WTC11 (cell line): ENCODE data around the gene PCSK5. TPM values are rescaled to one million over a fixed set of nuclear protein-coding genes. Genes with fewer than 3 reads are reported as not detected.

Source experiments
- ATAC-seq: fragments of 200-7000 bp; cut with Tn5 transposase; 2 replicates; pipeline ENCODE4 v1.10.0; 2021; ENCODE audit warnings: mild to moderate bottlenecking, moderate library complexity
- CTCF ChIA-PET: fragments of 300-600 bp; sonication (Branson Sonifier 250); formaldehyde crosslinking; loops from one replicate; lab custom pipeline; 2021; ENCODE audit warnings: antibody characterized with exemption; lab: Charles Lee
- POLR2A ChIA-PET: fragments of 350-600 bp; sonication (Branson Sonifier 250); formaldehyde crosslinking; loops from one replicate; lab custom pipeline; 2021; ENCODE audit warnings: antibody characterized with exemption; lab: Charles Lee
- DNase-seq: peaks from one replicate; pipeline ENCODE4 v3.0.0; 2021; ENCODE audit warnings: low spot score
- H3K27ac Mint-ChIP-seq: 2 replicates; pipeline ENCODE4 v1.8.0; 2021; ENCODE audit warnings: mixed read lengths
- H3K27me3 Mint-ChIP-seq: 2 replicates; pipeline ENCODE4 v1.8.0; 2021; ENCODE audit warnings: low read depth, mild to moderate bottlenecking, moderate library complexity, mixed read lengths
- H3K36me3 Mint-ChIP-seq: 2 replicates; pipeline ENCODE4 v1.8.0; 2021; ENCODE audit warnings: mixed read lengths
- H3K4me1 Mint-ChIP-seq: 2 replicates; pipeline ENCODE4 v1.8.0; 2022; ENCODE audit warnings: mixed read lengths
- H3K4me3 Mint-ChIP-seq: 2 replicates; pipeline ENCODE4 v1.8.0; 2021; ENCODE audit warnings: mild to moderate bottlenecking, moderate library complexity, mixed read lengths
- H3K9me3 Mint-ChIP-seq: 2 replicates; pipeline ENCODE4 v1.8.0; 2021; ENCODE audit warnings: mixed read lengths
- ARID4B ChIP-seq: sonication (generic); formaldehyde crosslinking; IDR thresholded peaks from 2 replicates; pipeline ENCODE4 v1.8.0; 2023; ENCODE audit warnings: missing genetic modification reagents, mild to moderate bottlenecking, borderline replicate concordance
- ATF3 ChIP-seq: sonication (generic); formaldehyde crosslinking; conservative IDR thresholded peaks from 2 replicates; pipeline ENCODE4 v1.8.1; 2022; ENCODE audit warnings: mild to moderate bottlenecking, missing genetic modification reagents
- E2F5 ChIP-seq: sonication (generic); formaldehyde crosslinking; IDR thresholded peaks from 2 replicates; pipeline ENCODE4 v1.8.1; 2022; ENCODE audit warnings: mild to moderate bottlenecking, moderate library complexity, missing genetic modification reagents
- EMX1 ChIP-seq: fragments of 250-450 bp; sonication (Bioruptor Pico); IDR thresholded peaks from 2 replicates; pipeline ENCODE4 v1.8.0; 2021; ENCODE audit warnings: mild to moderate bottlenecking
- FOXJ3 ChIP-seq: sonication (generic); formaldehyde crosslinking; IDR thresholded peaks from 2 replicates; pipeline ENCODE4 v1.9.0; 2021; ENCODE audit warnings: missing genetic modification reagents, mild to moderate bottlenecking, borderline replicate concordance
- FOXK1 ChIP-seq: sonication (generic); formaldehyde crosslinking; IDR thresholded peaks from 2 replicates; pipeline ENCODE4 v1.8.0; 2022; ENCODE audit warnings: mild to moderate bottlenecking, moderate library complexity, missing genetic modification reagents
- FOXP1 ChIP-seq: sonication (generic); formaldehyde crosslinking; IDR thresholded peaks from 2 replicates; pipeline ENCODE4 v1.8.0; 2022; ENCODE audit warnings: missing genetic modification reagents, mild to moderate bottlenecking, moderate library complexity, borderline replicate concordance
- MAX ChIP-seq: sonication (generic); formaldehyde crosslinking; IDR thresholded peaks from 2 replicates; pipeline ENCODE4 v1.8.0; 2022; ENCODE audit warnings: mild to moderate bottlenecking, missing genetic modification reagents
- NFE2L1 ChIP-seq: sonication (generic); formaldehyde crosslinking; IDR thresholded peaks from 2 replicates; pipeline ENCODE4 v1.8.1; 2023; ENCODE audit warnings: missing genetic modification reagents
- NR1H2 ChIP-seq: sonication (generic); formaldehyde crosslinking; IDR thresholded peaks from 2 replicates; pipeline ENCODE4 v1.9.0; 2021; ENCODE audit warnings: mild to moderate bottlenecking, moderate library complexity, missing genetic modification reagents
- RORB ChIP-seq: fragments of 250-450 bp; sonication (Bioruptor Pico); IDR thresholded peaks from 2 replicates; pipeline ENCODE4 v1.9.0; 2021; ENCODE audit warnings: mild to moderate bottlenecking
- SMAD3 ChIP-seq: sonication (generic); formaldehyde crosslinking; IDR thresholded peaks from 2 replicates; pipeline ENCODE4 v1.8.0; 2022; ENCODE audit warnings: missing genetic modification reagents, mild to moderate bottlenecking, borderline replicate concordance
- TCF7 ChIP-seq: sonication (generic); formaldehyde crosslinking; IDR thresholded peaks from 2 replicates; pipeline ENCODE4 v1.8.0; 2022; ENCODE audit warnings: mild to moderate bottlenecking, low read depth, missing genetic modification reagents, moderate library complexity
- TEAD1 ChIP-seq: sonication (generic); formaldehyde crosslinking; IDR thresholded peaks from 2 replicates; pipeline ENCODE4 v1.8.0; 2022; ENCODE audit warnings: mild to moderate bottlenecking, missing genetic modification reagents
- TEAD4 ChIP-seq: sonication (generic); formaldehyde crosslinking; IDR thresholded peaks from 2 replicates; pipeline ENCODE4 v1.8.0; 2022; ENCODE audit warnings: mild to moderate bottlenecking, missing genetic modification reagents
- ZNF232 ChIP-seq: sonication (generic); formaldehyde crosslinking; IDR thresholded peaks from 2 replicates; pipeline ENCODE4 v1.8.0; 2022; ENCODE audit warnings: mild to moderate bottlenecking, missing genetic modification reagents
- ZNF317 ChIP-seq: sonication (generic); formaldehyde crosslinking; IDR thresholded peaks from 2 replicates; pipeline ENCODE4 v1.8.1; 2023; ENCODE audit warnings: low read depth, mild to moderate bottlenecking, moderate library complexity, missing genetic modification reagents, borderline replicate concordance
- ZNF425 ChIP-seq: fragments of 250-450 bp; sonication (Bioruptor Pico); conservative IDR thresholded peaks from 2 replicates; pipeline ENCODE4 v1.9.0; 2021; ENCODE audit warnings: mild to moderate bottlenecking
- total RNA-seq: library from RNA; stranded (reverse); gene quantifications from 3 replicates; pipeline ENCODE4 v1.2.3, GENCODE V29; 2021
- TF ChIP-seq, protein P1 (sequence below): sonication (generic); formaldehyde crosslinking; IDR thresholded peaks from 2 replicates; pipeline ENCODE4 v1.8.0; 2023; ENCODE audit warnings: mild to moderate bottlenecking, missing genetic modification reagents
- TF ChIP-seq, protein P2 (sequence below): sonication (generic); formaldehyde crosslinking; IDR thresholded peaks from 2 replicates; pipeline ENCODE4 v1.8.1; 2023; ENCODE audit warnings: mild to moderate bottlenecking, moderate library complexity, missing genetic modification reagents
- TF ChIP-seq, protein P3 (sequence below): sonication (generic); formaldehyde crosslinking; IDR thresholded peaks from 2 replicates; pipeline ENCODE4 v1.8.1; 2022; ENCODE audit warnings: low read depth, mild to moderate bottlenecking, moderate library complexity, missing genetic modification reagents, borderline replicate concordance
- TF ChIP-seq, protein P4 (sequence below): sonication (generic); formaldehyde crosslinking; IDR thresholded peaks from 2 replicates; pipeline ENCODE4 v1.8.0; 2023; ENCODE audit warnings: missing genetic modification reagents

PCSK5 gene
- total RNA-seq, 1 experiment from 2014 or later = 30.6 TPM

- TF ChIP-seq, protein P1, sequence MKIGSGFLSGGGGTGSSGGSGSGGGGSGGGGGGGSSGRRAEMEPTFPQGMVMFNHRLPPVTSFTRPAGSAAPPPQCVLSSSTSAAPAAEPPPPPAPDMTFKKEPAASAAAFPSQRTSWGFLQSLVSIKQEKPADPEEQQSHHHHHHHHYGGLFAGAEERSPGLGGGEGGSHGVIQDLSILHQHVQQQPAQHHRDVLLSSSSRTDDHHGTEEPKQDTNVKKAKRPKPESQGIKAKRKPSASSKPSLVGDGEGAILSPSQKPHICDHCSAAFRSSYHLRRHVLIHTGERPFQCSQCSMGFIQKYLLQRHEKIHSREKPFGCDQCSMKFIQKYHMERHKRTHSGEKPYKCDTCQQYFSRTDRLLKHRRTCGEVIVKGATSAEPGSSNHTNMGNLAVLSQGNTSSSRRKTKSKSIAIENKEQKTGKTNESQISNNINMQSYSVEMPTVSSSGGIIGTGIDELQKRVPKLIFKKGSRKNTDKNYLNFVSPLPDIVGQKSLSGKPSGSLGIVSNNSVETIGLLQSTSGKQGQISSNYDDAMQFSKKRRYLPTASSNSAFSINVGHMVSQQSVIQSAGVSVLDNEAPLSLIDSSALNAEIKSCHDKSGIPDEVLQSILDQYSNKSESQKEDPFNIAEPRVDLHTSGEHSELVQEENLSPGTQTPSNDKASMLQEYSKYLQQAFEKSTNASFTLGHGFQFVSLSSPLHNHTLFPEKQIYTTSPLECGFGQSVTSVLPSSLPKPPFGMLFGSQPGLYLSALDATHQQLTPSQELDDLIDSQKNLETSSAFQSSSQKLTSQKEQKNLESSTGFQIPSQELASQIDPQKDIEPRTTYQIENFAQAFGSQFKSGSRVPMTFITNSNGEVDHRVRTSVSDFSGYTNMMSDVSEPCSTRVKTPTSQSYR (CRISPR knock-in tag) = no peak
- TF ChIP-seq MAX (CRISPR knock-in tag) (no peak), TEAD4 (CRISPR knock-in tag) (no peak), TEAD1 (CRISPR knock-in tag) (no peak), ZNF425 (CRISPR knock-in tag) (no peak), FOXP1 (CRISPR knock-in tag) (no peak)
- TF ChIP-seq, protein P2, sequence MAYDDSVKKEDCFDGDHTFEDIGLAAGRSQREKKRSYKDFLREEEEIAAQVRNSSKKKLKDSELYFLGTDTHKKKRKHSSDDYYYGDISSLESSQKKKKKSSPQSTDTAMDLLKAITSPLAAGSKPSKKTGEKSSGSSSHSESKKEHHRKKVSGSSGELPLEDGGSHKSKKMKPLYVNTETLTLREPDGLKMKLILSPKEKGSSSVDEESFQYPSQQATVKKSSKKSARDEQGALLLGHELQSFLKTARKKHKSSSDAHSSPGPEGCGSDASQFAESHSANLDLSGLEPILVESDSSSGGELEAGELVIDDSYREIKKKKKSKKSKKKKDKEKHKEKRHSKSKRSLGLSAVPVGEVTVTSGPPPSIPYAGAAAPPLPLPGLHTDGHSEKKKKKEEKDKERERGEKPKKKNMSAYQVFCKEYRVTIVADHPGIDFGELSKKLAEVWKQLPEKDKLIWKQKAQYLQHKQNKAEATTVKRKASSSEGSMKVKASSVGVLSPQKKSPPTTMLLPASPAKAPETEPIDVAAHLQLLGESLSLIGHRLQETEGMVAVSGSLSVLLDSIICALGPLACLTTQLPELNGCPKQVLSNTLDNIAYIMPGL (CRISPR knock-in tag) = no peak
- TF ChIP-seq, all 79 proteins: peak for 0
Measured at GRCh38 chr9:75910731-75911130, 20.3 kb downstream of the PCSK5 start (continued).

DNA sequence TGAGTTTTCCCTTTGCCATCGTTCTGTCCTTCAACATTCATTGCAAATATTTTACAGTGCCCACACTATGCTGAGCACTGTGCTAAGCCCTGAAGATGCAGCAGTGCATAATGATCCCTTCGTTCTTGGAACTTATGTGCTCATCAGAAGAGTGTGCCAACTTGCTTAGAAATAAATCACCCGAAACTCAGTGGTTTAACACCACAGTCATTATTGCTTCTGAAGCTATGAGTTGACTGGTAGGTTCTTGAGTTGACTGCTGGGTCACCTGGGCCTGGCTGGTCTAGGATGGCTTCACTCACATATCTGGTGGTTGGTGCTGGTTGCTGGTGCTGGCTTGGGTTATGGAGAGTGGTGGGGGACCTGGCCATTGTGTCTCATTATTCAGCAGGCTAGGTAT is 20.9 kb downstream of the PCSK5 start:
- Mint-ChIP-seq H3K4me3 (no peak overlapping the region), H3K27me3 (no peaks in the 10 kb centered on the region)
- TF ChIP-seq, protein P3, sequence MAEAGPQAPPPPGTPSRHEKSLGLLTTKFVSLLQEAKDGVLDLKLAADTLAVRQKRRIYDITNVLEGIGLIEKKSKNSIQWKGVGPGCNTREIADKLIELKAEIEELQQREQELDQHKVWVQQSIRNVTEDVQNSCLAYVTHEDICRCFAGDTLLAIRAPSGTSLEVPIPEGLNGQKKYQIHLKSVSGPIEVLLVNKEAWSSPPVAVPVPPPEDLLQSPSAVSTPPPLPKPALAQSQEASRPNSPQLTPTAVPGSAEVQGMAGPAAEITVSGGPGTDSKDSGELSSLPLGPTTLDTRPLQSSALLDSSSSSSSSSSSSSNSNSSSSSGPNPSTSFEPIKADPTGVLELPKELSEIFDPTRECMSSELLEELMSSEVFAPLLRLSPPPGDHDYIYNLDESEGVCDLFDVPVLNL (CRISPR knock-in tag) = no peak
- no peak for TF ChIP-seq ZNF317 (CRISPR knock-in tag)
- no peak for TF ChIP-seq NFE2L1 (CRISPR knock-in tag)
- no peak for TF ChIP-seq FOXP1 (CRISPR knock-in tag)
- no peak for TF ChIP-seq NR1H2 (CRISPR knock-in tag)
- TF ChIP-seq, protein P4, sequence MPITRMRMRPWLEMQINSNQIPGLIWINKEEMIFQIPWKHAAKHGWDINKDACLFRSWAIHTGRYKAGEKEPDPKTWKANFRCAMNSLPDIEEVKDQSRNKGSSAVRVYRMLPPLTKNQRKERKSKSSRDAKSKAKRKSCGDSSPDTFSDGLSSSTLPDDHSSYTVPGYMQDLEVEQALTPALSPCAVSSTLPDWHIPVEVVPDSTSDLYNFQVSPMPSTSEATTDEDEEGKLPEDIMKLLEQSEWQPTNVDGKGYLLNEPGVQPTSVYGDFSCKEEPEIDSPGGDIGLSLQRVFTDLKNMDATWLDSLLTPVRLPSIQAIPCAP = no peak
- no peak for TF ChIP-seq E2F5
- TF ChIP-seq ARID4B = no peak
- no peak for TF ChIP-seq FOXJ3 (CRISPR knock-in tag)
- no peak for TF ChIP-seq ZNF232 (CRISPR knock-in tag)
- no peak for TF ChIP-seq SMAD3 (CRISPR knock-in tag)
- TF ChIP-seq ATF3 (CRISPR knock-in tag) = no peak
- TF ChIP-seq EMX1 (CRISPR knock-in tag) = no peak
- TF ChIP-seq TCF7 (CRISPR knock-in tag) = no peak
- no peak for TF ChIP-seq FOXK1 (CRISPR knock-in tag)
- no peak for TF ChIP-seq RORB (CRISPR knock-in tag)

More for the DNA sequence above, 20.9 kb downstream of the PCSK5 start:
- ChIA-PET POLR2A (no interaction called here), CTCF (no interaction called here)
- Mint-ChIP-seq H3K27ac (no peak overlapping the region; the same call in 1 of the 2 replicates), H3K9me3 (peaks cover 3% of the 10 kb centered on the region; the same call in 1 of the 2 replicates), H3K4me1 (peaks cover 62% of the 10 kb centered on the region), H3K36me3 (0 out of 2 replicates have a peak, but pooled peaks cover 3% of the 10 kb centered on the region)
- ATAC-seq (no peak), DNase-seq (no peak)
